Activated T-helper 17 cell treated with anti-CD3 and anti-CD28 coated beads, Interleukin-2, amount 50 U/mL, for 72 hours (primary cell): ENCODE measurements around the gene GALNTL6. TPM values are rescaled to one million over a fixed set of nuclear protein-coding genes. Genes with fewer than 3 reads are reported as not detected.

Experiments used
- ATAC-seq: fragments of 150-1000 bp; cut with Tn5 transposase; replicated peaks from 2 replicates; pipeline ENCODE4 v1.10.0; 2021; ENCODE audit warnings: mild to moderate bottlenecking, moderate library complexity
- H3K27ac Mint-ChIP-seq: one replicate; pipeline ENCODE4 v1.8.0; 2022; ENCODE audit warnings: mixed read lengths
- H3K27me3 Mint-ChIP-seq: one replicate; pipeline ENCODE4 v1.8.0; 2022; ENCODE audit warnings: mixed read lengths
- H3K36me3 Mint-ChIP-seq: one replicate; pipeline ENCODE4 v1.8.0; 2022; ENCODE audit warnings: low read depth, mild to moderate bottlenecking, mixed read lengths
- H3K4me1 Mint-ChIP-seq: one replicate; pipeline ENCODE4 v1.8.0; 2022; ENCODE audit warnings: mixed read lengths
- H3K4me3 Mint-ChIP-seq: one replicate; pipeline ENCODE4 v1.8.0; 2022; ENCODE audit warnings: mild to moderate bottlenecking, mixed read lengths
- H3K9me3 Mint-ChIP-seq: one replicate; pipeline ENCODE4 v1.8.0; 2022; ENCODE audit warnings: mixed read lengths
- total RNA-seq, 2 donors: library from RNA; stranded (reverse); gene quantifications; one replicate each; pipeline ENCODE4 v1.2.3, GENCODE V29; 2022

Gene GALNTL6
- total RNA-seq, 2 donors from 2014 or later: not detected

- Mint-ChIP-seq H3K4me1 (no peaks in the 10 kb centered on the region), H3K27ac (no peak overlapping the region), H3K36me3 (no peaks in the 10 kb centered on the region), H3K27me3 (no peaks in the 10 kb centered on the region), H3K9me3 (peaks cover 3% of the 10 kb centered on the region), H3K4me3 (no peak overlapping the region)
- ATAC-seq: no peak
Observed at GRCh38 chr4:172546782-172547181, 733.6 kb downstream of the GALNTL6 start.

- H3K27me3 Mint-ChIP-seq: no peaks in the 10 kb centered on the region
- H3K36me3 Mint-ChIP-seq: no peaks in the 10 kb centered on the region
- H3K4me1 Mint-ChIP-seq: no peaks in the 10 kb centered on the region
- ATAC-seq: no peak
- H3K9me3 Mint-ChIP-seq: peaks cover 3% of the 10 kb centered on the region
- H3K27ac Mint-ChIP-seq: no peak overlapping the region
- H3K4me3 Mint-ChIP-seq: no peak overlapping the region
Observed at GRCh38 chr4:172547724-172548123, 734.5 kb downstream of the GALNTL6 start.

GRCh38 chr4:172553216-172553615 is 740.0 kb downstream of the GALNTL6 start:
- no peak for ATAC-seq
- Mint-ChIP-seq H3K4me3 (no peak overlapping the region), H3K27ac (no peak overlapping the region)

GRCh38 chr4:172554588-172554987 is 741.4 kb downstream of the GALNTL6 start:
- no peaks in the 10 kb centered on the region for H3K36me3 Mint-ChIP-seq
- ATAC-seq: no peak
- no peak overlapping the region for H3K27ac Mint-ChIP-seq
- H3K4me3 Mint-ChIP-seq: no peak overlapping the region
- H3K4me1 Mint-ChIP-seq: no peaks in the 10 kb centered on the region
- no peaks in the 10 kb centered on the region for H3K27me3 Mint-ChIP-seq
- no peaks in the 10 kb centered on the region for H3K9me3 Mint-ChIP-seq

More at GRCh38 chr4:172553216-172553615, 740.0 kb downstream of the GALNTL6 start:
- Mint-ChIP-seq H3K27me3 (no peaks in the 10 kb centered on the region), H3K36me3 (no peaks in the 10 kb centered on the region), H3K4me1 (no peaks in the 10 kb centered on the region), H3K9me3 (no peaks in the 10 kb centered on the region)

GRCh38 chr4:172555725-172556124 is 742.5 kb downstream of the GALNTL6 start:
- no peak for ATAC-seq

GRCh38 chr4:172573899-172574298 is 760.7 kb downstream of the GALNTL6 start:
- Mint-ChIP-seq H3K27ac (no peak overlapping the region), H3K4me3 (no peak overlapping the region), H3K36me3 (no peaks in the 10 kb centered on the region), H3K9me3 (peaks cover 9% of the 10 kb centered on the region), H3K4me1 (no peaks in the 10 kb centered on the region), H3K27me3 (no peaks in the 10 kb centered on the region)
- ATAC-seq: no peak

More at GRCh38 chr4:172555725-172556124, 742.5 kb downstream of the GALNTL6 start:
- no peaks in the 10 kb centered on the region for H3K4me1 Mint-ChIP-seq
- no peaks in the 10 kb centered on the region for H3K27me3 Mint-ChIP-seq
- no peaks in the 10 kb centered on the region for H3K36me3 Mint-ChIP-seq
- no peak overlapping the region for H3K27ac Mint-ChIP-seq
- H3K9me3 Mint-ChIP-seq: no peaks in the 10 kb centered on the region
- H3K4me3 Mint-ChIP-seq: no peak overlapping the region

- Mint-ChIP-seq H3K4me3 (no peak overlapping the region), H3K27me3 (no peaks in the 10 kb centered on the region), H3K4me1 (no peaks in the 10 kb centered on the region), H3K9me3 (no peaks in the 10 kb centered on the region), H3K36me3 (no peaks in the 10 kb centered on the region), H3K27ac (no peak overlapping the region)
- no peak for ATAC-seq
Observed at GRCh38 chr4:172578712-172579111, 765.5 kb downstream of the GALNTL6 start.

- no peaks in the 10 kb centered on the region for H3K4me1 Mint-ChIP-seq
- H3K4me3 Mint-ChIP-seq: no peak overlapping the region
- no peak overlapping the region for H3K27ac Mint-ChIP-seq
- H3K27me3 Mint-ChIP-seq: no peaks in the 10 kb centered on the region
- H3K9me3 Mint-ChIP-seq: no peaks in the 10 kb centered on the region
- H3K36me3 Mint-ChIP-seq: no peaks in the 10 kb centered on the region
- ATAC-seq: no peak
Observed at GRCh38 chr4:172584816-172585215, 771.6 kb downstream of the GALNTL6 start.

GRCh38 chr4:172596206-172596605 is 783.0 kb downstream of the GALNTL6 start:
- Mint-ChIP-seq H3K4me3 (no peak overlapping the region), H3K27me3 (no peaks in the 10 kb centered on the region), H3K36me3 (no peaks in the 10 kb centered on the region), H3K9me3 (peaks cover 10% of the 10 kb centered on the region), H3K4me1 (no peaks in the 10 kb centered on the region), H3K27ac (no peak overlapping the region)
- no peak for ATAC-seq

- Mint-ChIP-seq H3K4me1 (no peaks in the 10 kb centered on the region), H3K27ac (no peak overlapping the region), H3K4me3 (no peak overlapping the region), H3K36me3 (no peaks in the 10 kb centered on the region), H3K27me3 (no peaks in the 10 kb centered on the region), H3K9me3 (peaks cover 6% of the 10 kb centered on the region)
- ATAC-seq: no peak
Observed at GRCh38 chr4:172599554-172599953, 786.4 kb downstream of the GALNTL6 start.

- no peaks in the 10 kb centered on the region for H3K27me3 Mint-ChIP-seq
Observed at GRCh38 chr4:172601195-172601594, 788.0 kb downstream of the GALNTL6 start.

GRCh38 chr4:172619218-172619617 is 806.0 kb downstream of the GALNTL6 start:
- Mint-ChIP-seq H3K27ac (no peak overlapping the region), H3K36me3 (no peaks in the 10 kb centered on the region), H3K9me3 (peaks cover 13% of the 10 kb centered on the region), H3K4me1 (no peaks in the 10 kb centered on the region), H3K4me3 (no peak overlapping the region), H3K27me3 (no peaks in the 10 kb centered on the region)
- no peak for ATAC-seq

More at GRCh38 chr4:172601195-172601594, 788.0 kb downstream of the GALNTL6 start:
- H3K4me1 Mint-ChIP-seq: no peaks in the 10 kb centered on the region
- H3K9me3 Mint-ChIP-seq: peaks cover 14% of the 10 kb centered on the region
- no peak overlapping the region for H3K27ac Mint-ChIP-seq
- ATAC-seq: no peak
- H3K36me3 Mint-ChIP-seq: no peaks in the 10 kb centered on the region
- H3K4me3 Mint-ChIP-seq: no peak overlapping the region

- H3K27ac Mint-ChIP-seq: no peak overlapping the region
- no peaks in the 10 kb centered on the region for H3K27me3 Mint-ChIP-seq
- no peak overlapping the region for H3K4me3 Mint-ChIP-seq
- H3K9me3 Mint-ChIP-seq: peaks cover 13% of the 10 kb centered on the region
- no peak for ATAC-seq
- no peaks in the 10 kb centered on the region for H3K36me3 Mint-ChIP-seq
- no peaks in the 10 kb centered on the region for H3K4me1 Mint-ChIP-seq
Observed at GRCh38 chr4:172619798-172620197, 806.6 kb downstream of the GALNTL6 start.

GRCh38 chr4:172628263-172628662 is 815.1 kb downstream of the GALNTL6 start:
- no peak overlapping the region for H3K27ac Mint-ChIP-seq
- peaks cover 10% of the 10 kb centered on the region for H3K9me3 Mint-ChIP-seq
- no peaks in the 10 kb centered on the region for H3K4me1 Mint-ChIP-seq
- no peak for ATAC-seq
- H3K27me3 Mint-ChIP-seq: no peaks in the 10 kb centered on the region
- no peaks in the 10 kb centered on the region for H3K36me3 Mint-ChIP-seq
- H3K4me3 Mint-ChIP-seq: no peak overlapping the region

GRCh38 chr4:172630280-172630679 is 817.1 kb downstream of the GALNTL6 start:
- H3K36me3 Mint-ChIP-seq: no peaks in the 10 kb centered on the region

GRCh38 chr4:172631832-172632231 is 818.6 kb downstream of the GALNTL6 start:
- Mint-ChIP-seq H3K9me3 (no peaks in the 10 kb centered on the region), H3K4me1 (no peaks in the 10 kb centered on the region), H3K4me3 (no peak overlapping the region), H3K27me3 (no peaks in the 10 kb centered on the region), H3K27ac (no peak overlapping the region), H3K36me3 (no peaks in the 10 kb centered on the region)
- no peak for ATAC-seq

More at GRCh38 chr4:172630280-172630679, 817.1 kb downstream of the GALNTL6 start:
- H3K4me1 Mint-ChIP-seq: no peaks in the 10 kb centered on the region
- ATAC-seq: no peak
- no peak overlapping the region for H3K4me3 Mint-ChIP-seq
- no peak overlapping the region for H3K27ac Mint-ChIP-seq
- no peaks in the 10 kb centered on the region for H3K27me3 Mint-ChIP-seq
- peaks cover 7% of the 10 kb centered on the region for H3K9me3 Mint-ChIP-seq
